Smooth muscle cell (in vitro differentiated cells): ENCODE measurements around the gene CXCL12. TPM values are rescaled to one million over a fixed set of nuclear protein-coding genes. Genes with fewer than 3 reads are reported as not detected.

Source experiments
- DNase-seq: peaks from one replicate; lab custom pipeline; 2025; ENCODE audit not compliant: unreplicated experiment; lab: John Stamatoyannopoulos, UW
- H2AFZ ChIP-seq: fragments of 200-600 bp; sonication (generic); 2 replicates; pipeline ENCODE4 v1.6.0; 2016; ENCODE audit warnings: antibody characterized with exemption, low read depth, mild to moderate bottlenecking
- H3F3A ChIP-seq: fragments of 200-600 bp; sonication (generic); 2 replicates; pipeline ENCODE4 v1.6.0; 2017; ENCODE audit warnings: antibody characterized with exemption, low read depth
- H3K27ac ChIP-seq: fragments of 200-600 bp; sonication (generic); 2 replicates; pipeline ENCODE4 v1.5.1; 2016; ENCODE audit warnings: low read depth, mild to moderate bottlenecking
- H3K27me3 ChIP-seq: fragments of 200-600 bp; sonication (generic); 2 replicates; pipeline ENCODE4 v1.6.1; 2016; ENCODE audit warnings: low read depth, mild to moderate bottlenecking
- H3K36me3 ChIP-seq: fragments of 200-600 bp; sonication (generic); 2 replicates; pipeline ENCODE4 v1.5.1; 2016; ENCODE audit warnings: low read depth
- H3K4me1 ChIP-seq: fragments of 200-600 bp; sonication (generic); 2 replicates; pipeline ENCODE4 v1.5.1; 2016; ENCODE audit warnings: low read depth
- H3K4me2 ChIP-seq: fragments of 200-600 bp; sonication (generic); 2 replicates; pipeline ENCODE4 v1.6.0; 2016; ENCODE audit warnings: mild to moderate bottlenecking
- H3K4me3 ChIP-seq: fragments of 200-600 bp; sonication (generic); 2 replicates; pipeline ENCODE4 v1.5.1; 2016; ENCODE audit warnings: mild to moderate bottlenecking
- H3K79me2 ChIP-seq: fragments of 200-600 bp; sonication (generic); 2 replicates; pipeline ENCODE4 v1.6.0; 2016; ENCODE audit warnings: low read depth, mild to moderate bottlenecking
- H3K9ac ChIP-seq: fragments of 200-600 bp; sonication (generic); 2 replicates; pipeline ENCODE4 v1.6.0; 2016; ENCODE audit warnings: low read depth
- H3K9me3 ChIP-seq: fragments of 200-600 bp; sonication (generic); replicated peaks from 2 replicates; pipeline ENCODE4 v1.5.1; 2016; ENCODE audit warnings: low read depth
- H4K20me1 ChIP-seq: fragments of 200-600 bp; sonication (generic); 2 replicates; pipeline ENCODE4 v1.6.0; 2016; ENCODE audit warnings: low read depth
- WGBS: methylation state at CpG from one replicate; pipeline ENCODE4 v1.1.7; 2016; ENCODE audit warnings: low lambda C conversion rate; 5-methylcytosine and 5-hydroxymethylcytosine counted together
- polyA plus RNA-seq: library from polyadenylated mRNA; unstranded; fragments of >200 nt; fragmentation: Nextera tagmentation; extraction: Ambion mirVana; gene quantifications from 2 replicates; pipeline ENCODE4 v1.2.1, GENCODE V29; 2016
- total RNA-seq: library from RNA; depleted of rRNA; stranded (reverse); fragments of >200 nt; gene quantifications from 2 replicates; pipeline ENCODE4 v1.2.3, GENCODE V29; 2014
- TF ChIP-seq, protein P1 (sequence below): fragments of 200-600 bp; sonication (generic); IDR thresholded peaks from 2 replicates; pipeline ENCODE4 v1.5.1; 2017; ENCODE audit warnings: borderline replicate concordance, mild to moderate bottlenecking, antibody characterized with exemption; ENCODE audit not compliant: insufficient read depth, poor library complexity, severe bottlenecking

The CXCL12 gene
- total and polyA plus RNA-seq, 2 experiments from 2014 or later, result 10.9 to 52.0 TPM

DNA sequence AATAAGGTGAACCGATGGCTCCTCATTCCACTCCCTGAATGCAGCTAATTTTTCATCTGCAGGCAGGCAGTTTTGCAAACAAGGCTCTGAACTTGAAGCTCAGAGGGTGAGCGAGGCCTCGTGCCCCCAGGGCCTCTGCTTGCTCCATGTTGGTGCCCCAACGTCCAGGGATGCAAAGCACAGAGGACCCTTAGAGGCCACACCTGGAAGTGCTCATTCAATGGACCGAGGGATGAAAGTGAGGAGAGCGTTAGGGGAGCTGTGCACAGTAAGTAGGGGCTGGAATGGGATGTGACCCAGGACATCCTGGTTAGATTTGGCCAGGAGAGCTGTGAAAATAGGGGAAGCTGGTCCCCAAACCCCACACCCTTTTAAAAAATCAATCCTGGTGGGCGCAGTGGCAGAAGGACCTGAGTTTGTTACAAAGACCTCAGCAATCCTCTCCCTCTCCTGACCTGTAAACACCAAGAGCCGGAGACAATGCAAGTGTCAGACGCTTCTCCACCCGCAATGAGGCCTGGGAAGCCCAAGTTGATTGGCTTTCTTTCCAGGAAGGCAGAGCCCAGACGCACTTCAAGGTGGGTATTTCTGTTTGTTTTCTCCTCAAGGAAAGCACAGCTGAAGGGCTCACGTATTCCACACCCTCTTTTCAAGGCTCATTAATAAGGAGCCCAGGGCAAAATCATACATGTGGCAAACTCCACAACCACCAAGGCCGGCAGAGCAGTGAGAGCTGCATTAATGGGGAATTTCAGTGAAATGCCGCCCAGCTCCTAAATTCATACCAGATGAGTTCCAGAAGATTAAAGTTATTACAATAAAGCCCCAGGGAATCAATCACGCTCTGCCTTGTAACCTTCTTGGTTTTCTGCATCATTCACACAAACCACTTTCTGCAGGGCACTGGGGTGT lies 14.1 kb upstream of the CXCL12 start:
- Histone ChIP-seq H3K4me3 (no peak overlapping the region), H3K4me2 (no peak overlapping the region), H3K27ac (no peak overlapping the region), H3K79me2 (no peaks in the 10 kb centered on the region), H3K36me3 (no peaks in the 10 kb centered on the region), H3K4me1 (peaks cover 10% of the 10 kb centered on the region), H3K9me3 (no peaks in the 10 kb centered on the region), H3F3A (no peaks in the 10 kb centered on the region), H2AFZ (no peak overlapping the region), H4K20me1 (no peaks in the 10 kb centered on the region), H3K27me3 (peaks cover 26% of the 10 kb centered on the region), H3K9ac (no peak overlapping the region)
- DNase-seq, result no peak
- TF ChIP-seq, protein P1, sequence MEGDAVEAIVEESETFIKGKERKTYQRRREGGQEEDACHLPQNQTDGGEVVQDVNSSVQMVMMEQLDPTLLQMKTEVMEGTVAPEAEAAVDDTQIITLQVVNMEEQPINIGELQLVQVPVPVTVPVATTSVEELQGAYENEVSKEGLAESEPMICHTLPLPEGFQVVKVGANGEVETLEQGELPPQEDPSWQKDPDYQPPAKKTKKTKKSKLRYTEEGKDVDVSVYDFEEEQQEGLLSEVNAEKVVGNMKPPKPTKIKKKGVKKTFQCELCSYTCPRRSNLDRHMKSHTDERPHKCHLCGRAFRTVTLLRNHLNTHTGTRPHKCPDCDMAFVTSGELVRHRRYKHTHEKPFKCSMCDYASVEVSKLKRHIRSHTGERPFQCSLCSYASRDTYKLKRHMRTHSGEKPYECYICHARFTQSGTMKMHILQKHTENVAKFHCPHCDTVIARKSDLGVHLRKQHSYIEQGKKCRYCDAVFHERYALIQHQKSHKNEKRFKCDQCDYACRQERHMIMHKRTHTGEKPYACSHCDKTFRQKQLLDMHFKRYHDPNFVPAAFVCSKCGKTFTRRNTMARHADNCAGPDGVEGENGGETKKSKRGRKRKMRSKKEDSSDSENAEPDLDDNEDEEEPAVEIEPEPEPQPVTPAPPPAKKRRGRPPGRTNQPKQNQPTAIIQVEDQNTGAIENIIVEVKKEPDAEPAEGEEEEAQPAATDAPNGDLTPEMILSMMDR, result no peak
- WGBS, result 72% methylated on average over 15 of the region's 15 CpGs

- no peak overlapping the region for H3K9ac ChIP-seq
- no peaks in the 10 kb centered on the region for H3F3A ChIP-seq
- no peak overlapping the region for H3K4me3 ChIP-seq
- 48% methylated on average over 7 of the region's 7 CpGs for WGBS
- H3K4me2 ChIP-seq, result no peak overlapping the region
- H4K20me1 ChIP-seq, result no peaks in the 10 kb centered on the region
- no peaks in the 10 kb centered on the region for H3K36me3 ChIP-seq
- H3K27me3 ChIP-seq, result peaks cover 26% of the 10 kb centered on the region
- H3K27ac ChIP-seq, result no peak overlapping the region
- DNase-seq, result no peak
- no peaks in the 10 kb centered on the region for H3K9me3 ChIP-seq
- no peak overlapping the region for H2AFZ ChIP-seq
- no peaks in the 10 kb centered on the region for H3K79me2 ChIP-seq
- H3K4me1 ChIP-seq, result peaks cover 10% of the 10 kb centered on the region
- TF ChIP-seq, protein P1, result no peak
These were observed 13.4 kb upstream of the CXCL12 start for GRCh38 chr10:44398271-44398670.

- peaks cover 26% of the 10 kb centered on the region for H3K27me3 ChIP-seq
- TF ChIP-seq, protein P1, result no peak
- no peaks in the 10 kb centered on the region for H4K20me1 ChIP-seq
- DNase-seq, result no peak
- no peak overlapping the region for H3K9ac ChIP-seq
- no peaks in the 10 kb centered on the region for H3K79me2 ChIP-seq
- H3K4me3 ChIP-seq, result no peak overlapping the region
- no peak overlapping the region for H3K4me2 ChIP-seq
- H2AFZ ChIP-seq, result no peak overlapping the region
- no peaks in the 10 kb centered on the region for H3K9me3 ChIP-seq
- no peaks in the 10 kb centered on the region for H3F3A ChIP-seq
- WGBS, result 88% methylated on average over 6 of the region's 6 CpGs
- H3K4me1 ChIP-seq, result peaks cover 10% of the 10 kb centered on the region
- no peak overlapping the region for H3K27ac ChIP-seq
- no peaks in the 10 kb centered on the region for H3K36me3 ChIP-seq
These were observed 12.8 kb upstream of the CXCL12 start for GRCh38 chr10:44397476-44398225.
